ENCODE data around the gene SLC38A10.

SLC38A10 gene

DNA sequence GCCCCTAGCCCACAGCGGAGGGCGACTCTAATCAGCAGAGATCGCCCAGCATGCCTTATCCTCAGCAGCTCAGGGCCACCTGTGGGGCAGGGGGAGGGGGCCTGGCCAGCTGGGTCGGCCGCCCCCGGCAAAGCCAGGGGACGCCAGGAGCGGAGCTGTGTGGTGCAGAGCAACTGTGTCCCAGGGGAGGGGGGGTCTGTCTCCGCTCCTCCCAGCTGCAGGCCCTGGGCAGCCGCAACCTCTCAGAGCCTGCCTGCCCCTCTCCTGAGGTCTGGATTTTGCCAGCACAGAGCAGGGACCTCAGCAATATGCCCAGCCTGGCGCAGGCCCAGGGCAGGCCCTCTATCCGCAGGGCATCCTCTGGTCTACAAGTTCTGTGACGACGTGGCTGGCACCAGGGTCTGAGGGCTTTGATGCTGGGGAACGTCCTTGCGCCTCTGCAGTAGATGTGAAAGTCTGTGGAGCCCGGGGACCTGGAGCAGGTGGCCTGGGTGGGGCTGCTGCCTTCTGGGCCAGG is 36.5 kb upstream of the SLC38A10 start:
- no peak for DNase-seq (ENCODE audit: low read depth in 1 of 2, low spot score in 1 of 2)

DNA sequence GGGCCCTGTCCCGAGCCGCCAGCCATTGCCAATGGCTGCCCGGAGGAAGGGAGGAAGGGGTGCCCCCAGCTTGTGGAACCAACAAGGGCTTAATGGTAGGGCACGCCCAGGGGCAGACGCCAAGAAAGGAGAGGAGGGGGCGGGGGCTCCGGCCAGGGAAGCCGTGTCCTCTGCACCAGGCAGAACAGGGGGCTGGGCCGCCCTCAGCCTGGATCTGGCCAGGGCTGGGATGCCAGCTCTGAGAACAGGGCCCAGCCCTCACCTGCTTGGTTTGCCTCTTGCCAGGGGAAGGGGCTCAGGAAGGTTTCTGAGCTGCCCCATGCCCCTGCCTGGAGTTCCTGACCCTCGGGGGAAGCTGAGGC is 35.8 kb upstream of the SLC38A10 start:
- no peak for DNase-seq (ENCODE audit: low read depth in 1 of 2, low spot score in 1 of 2)

DNA sequence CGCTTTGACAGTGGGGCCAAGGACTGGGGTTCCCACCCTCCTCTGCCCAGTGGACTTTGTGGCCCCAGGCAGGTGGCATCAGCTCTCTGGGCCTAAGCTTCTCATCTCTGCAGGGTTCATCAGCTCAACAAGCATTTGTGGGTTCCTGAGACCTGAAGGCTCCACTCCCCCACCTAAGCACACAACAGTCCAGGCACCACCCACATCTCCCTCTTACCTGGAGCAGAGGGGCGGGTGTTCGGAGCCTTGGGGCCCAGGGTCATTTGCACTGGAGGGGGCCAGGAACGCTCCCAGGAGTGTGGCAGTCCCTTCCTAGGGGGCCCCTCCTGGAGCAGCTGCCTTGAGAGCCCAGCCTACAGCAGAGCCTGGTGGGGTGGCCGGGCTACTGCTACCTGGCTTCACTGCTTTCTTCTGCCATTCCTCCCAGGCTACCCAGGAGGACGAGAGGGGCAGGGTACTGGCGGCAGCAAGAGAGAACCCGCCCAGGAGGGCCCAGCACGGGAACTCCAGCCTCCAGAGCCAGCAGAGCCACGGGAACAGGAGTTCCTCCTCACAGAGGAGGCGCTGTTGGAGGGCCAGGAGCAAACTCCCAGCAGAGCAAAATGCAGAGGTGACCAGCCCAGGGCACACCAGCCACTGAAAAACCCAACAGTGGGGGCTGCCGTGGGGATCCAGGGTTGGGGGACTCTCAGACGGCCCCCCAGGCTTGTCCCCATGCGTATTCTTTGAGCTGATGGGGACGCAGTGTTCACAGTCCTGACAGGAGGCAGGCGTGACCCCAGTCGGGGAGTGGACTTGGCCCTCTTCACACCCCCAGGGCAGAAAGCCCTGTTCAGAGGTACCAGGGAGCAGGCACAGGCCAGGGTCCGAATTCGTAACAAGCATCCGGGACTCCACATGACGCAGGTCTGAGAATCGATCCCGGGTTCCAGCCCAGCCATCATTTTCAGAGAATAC is 35.1 kb upstream of the SLC38A10 start:
- no peak for DNase-seq (ENCODE audit: low read depth in 1 of 2, low spot score in 1 of 2)

DNA sequence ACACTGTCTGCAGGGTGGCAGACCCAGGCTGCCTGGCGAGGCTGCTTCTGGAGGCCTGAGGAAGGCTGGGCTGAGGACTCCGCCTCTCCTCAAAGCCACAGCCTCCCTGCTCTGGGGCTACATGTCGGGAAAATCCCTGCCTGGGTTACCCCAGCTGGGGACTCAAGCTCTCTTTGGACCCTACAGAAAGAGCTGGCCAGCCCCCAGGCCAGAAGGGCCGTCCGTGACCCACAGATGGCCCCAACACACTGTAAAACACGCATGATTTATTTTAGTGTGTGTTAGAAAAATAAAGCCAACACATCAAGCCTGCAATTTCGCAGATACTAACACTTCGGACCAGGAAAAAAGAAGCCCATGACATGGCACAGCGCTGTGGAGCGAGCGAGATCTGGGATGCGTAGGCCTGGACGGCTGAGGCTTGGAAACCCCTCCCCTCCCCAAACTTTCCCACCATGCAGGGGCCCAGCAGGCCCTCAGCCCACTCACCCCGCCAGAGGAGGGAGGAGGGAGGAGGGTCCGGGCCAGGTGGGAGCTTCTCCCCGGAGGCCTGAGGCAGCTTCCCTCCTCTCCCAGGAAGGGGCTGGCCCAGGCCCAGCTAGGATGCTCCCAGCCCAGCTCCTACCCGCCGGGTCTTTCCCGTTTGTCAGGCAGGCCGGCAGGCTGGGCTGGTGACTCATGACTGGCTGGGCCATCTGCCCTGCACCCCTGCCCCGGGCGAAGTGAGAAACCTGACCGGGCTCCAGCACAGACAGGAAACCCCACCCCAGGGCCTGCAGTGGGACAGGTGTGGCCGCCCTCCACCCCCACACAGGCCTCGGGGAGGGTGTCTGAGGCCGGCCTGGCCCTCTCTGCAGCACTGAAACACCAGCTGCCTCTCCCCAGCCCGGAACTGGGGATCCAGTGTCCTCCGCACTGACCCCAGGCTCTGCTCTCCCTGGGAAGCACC is 34.1 kb upstream of the SLC38A10 start:
- DNase-seq (ENCODE audit: low read depth in 1 of 2, low spot score in 1 of 2): no peak

DNA sequence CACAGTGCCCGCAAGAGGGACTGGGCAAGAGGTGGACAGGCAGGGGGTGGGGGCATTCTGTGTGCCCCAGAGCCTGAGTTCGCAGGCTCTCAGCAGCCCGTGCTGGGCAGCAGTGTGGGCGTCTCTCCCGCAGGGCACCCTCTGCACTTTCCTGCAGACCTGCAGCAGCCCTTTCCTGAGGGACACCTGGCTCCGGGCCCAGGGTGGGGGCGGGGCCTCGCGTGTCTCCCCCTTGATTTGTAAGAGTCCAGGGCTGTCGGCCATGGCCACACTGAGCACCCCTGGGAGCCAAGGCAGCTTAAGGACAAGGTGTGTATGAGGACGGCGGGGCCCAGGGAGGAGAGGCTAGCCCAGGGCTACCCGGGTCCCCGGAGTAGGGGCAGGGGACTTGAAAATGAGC is 33.4 kb upstream of the SLC38A10 start:
- DNase-seq (ENCODE audit: low read depth in 1 of 2, low spot score in 1 of 2): no peak

DNA sequence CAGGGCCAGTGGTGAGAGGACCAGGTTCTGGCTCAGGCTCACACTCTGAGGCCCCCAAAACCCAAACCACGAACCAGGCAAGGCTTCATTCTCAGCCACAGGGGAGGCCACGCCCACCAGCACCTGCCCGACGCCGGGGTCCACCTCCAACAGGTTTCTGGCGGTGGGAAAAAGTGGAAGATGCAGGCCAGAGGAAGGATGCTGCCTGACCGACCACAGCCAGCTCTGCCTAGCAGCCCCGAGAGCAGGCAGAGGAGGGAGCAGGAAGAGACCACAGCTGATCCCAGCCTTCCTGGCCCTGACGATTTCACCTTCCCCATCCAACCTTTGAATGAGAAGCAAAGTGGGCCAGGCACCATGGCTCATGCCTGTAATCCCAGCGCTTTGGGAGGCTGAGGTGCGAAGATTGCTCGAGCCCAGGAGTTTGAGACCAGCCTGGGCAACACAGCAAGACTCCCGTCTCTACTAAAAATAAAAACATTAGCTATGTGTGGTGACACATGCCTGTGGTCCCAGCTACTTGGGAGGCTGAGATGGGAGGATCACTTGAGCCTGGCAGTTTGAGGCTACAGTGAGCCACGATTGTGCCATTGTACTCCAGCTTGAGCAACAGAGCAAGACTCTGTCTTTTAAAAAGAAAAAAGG is 30.7 kb upstream of the SLC38A10 start:
- no peak for DNase-seq (ENCODE audit: low read depth in 1 of 2, low spot score in 1 of 2)

DNA sequence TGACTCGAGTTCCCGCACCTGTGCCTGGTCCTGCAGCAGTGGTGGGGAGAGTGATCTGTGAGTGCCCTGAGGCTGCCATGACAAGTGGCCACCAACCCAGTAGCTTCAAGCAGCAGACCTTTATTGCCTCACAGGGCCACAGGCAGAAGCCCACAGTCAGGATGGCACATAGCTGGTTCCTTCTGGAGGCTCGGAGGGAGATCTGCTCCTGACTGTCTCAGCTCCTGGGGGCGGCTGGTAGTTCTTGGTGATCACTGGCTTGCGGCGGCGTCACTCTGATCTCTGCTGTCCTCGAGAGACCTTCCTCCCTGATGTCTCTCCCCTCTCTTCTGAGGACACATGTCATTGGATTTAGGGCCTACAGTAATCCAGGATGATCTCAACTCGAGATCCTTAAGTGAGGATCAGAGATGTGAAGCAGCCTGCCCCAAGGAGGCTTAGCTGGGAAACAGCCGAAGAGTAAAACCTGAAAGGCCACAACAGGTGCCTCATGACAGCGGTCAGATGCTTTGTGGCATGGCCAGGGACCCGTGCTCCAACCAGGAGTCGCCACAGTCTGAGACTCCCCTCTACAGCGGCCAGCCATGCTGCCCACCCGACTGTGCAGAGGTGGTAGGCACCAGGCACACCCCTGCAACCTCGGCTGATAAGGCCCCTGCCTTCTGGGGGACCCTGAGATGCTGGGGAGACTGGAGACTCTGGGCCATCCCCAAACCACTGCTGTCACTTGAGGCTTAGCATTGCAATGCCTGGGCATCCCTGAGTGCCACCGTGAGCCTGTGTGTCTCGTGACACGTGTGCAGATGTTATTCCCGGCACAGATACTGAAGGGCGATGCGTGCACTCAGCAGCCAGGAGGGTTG is 30.0 kb upstream of the SLC38A10 start:
- DNase-seq (ENCODE audit: low read depth in 1 of 2, low spot score in 1 of 2): no peak

DNA sequence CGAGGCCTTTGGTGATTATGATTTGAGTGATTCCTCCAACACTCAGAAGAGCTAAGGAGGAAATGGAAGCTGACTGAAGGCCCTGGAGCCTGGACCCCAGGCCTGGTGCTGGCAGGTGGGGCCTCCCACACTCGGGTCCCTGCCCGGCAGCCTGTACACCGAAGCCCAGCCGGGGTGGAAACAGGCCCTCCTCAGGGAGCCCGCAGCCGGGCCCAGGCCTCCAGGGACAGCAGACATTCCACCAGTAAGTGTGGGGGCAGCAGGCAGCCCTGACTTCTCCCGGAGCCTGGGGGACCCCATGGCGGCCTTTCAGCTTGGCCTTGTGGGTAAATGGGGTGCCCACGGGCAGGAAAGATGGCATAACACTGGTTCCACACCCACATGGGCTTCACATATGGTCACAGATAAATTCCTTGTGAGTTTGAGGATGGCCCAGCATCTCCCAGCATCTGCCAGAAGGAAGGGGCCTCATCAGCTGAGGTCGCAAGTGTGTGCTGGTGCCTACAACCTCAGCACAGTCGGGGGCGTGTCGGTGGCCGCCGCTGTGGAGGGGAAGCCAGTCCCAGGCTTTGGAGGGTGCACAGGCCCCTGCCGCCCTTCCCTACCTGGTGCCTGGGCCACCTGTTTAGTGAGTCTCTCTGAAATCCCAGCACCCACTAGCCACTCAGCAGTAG is 29.2 kb upstream of the SLC38A10 start:
- no peak for DNase-seq (ENCODE audit: low read depth in 1 of 2, low spot score in 1 of 2)

DNA sequence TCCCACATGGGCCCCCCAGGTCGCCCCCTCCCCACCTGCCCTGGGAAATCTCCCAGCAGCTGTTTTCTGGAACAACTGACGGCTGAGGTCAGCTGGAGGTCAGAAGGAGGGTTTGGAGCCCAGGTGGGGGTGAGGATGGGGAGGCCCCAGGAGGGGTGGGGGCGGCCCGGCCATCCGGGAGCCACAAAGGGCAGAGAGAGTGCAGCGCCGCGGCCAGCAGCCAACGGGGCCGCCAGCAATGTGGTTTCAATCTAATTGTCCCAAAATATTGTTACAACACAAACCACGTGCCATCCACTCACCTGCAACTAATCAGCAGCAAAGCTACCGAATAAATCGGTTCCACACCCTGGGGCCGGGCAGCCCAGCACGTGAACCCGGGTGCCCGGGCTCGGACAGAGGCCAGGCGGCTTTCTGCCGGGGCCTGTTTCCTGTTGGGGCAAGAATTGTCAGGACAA is 28.3 kb upstream of the SLC38A10 start:
- DNase-seq (ENCODE audit: low read depth in 1 of 2, low spot score in 1 of 2): no peak

DNA sequence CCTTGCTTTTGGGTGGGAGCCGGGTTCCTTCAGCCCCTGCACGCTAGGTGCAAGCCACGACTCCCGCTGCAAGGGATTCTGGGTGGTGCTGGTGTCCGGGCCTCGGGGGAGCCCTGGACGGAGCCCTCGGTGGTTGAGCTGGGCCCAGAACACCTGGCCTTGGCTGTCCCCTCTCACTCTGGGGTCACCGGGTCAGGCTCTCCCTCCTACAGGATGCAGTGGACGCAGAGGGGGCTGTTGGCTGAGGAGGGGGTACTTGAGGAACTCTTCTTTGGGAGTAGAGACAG is 27.9 kb upstream of the SLC38A10 start:
- DNase-seq (ENCODE audit: low read depth in 1 of 2, low spot score in 1 of 2): no peak

DNA sequence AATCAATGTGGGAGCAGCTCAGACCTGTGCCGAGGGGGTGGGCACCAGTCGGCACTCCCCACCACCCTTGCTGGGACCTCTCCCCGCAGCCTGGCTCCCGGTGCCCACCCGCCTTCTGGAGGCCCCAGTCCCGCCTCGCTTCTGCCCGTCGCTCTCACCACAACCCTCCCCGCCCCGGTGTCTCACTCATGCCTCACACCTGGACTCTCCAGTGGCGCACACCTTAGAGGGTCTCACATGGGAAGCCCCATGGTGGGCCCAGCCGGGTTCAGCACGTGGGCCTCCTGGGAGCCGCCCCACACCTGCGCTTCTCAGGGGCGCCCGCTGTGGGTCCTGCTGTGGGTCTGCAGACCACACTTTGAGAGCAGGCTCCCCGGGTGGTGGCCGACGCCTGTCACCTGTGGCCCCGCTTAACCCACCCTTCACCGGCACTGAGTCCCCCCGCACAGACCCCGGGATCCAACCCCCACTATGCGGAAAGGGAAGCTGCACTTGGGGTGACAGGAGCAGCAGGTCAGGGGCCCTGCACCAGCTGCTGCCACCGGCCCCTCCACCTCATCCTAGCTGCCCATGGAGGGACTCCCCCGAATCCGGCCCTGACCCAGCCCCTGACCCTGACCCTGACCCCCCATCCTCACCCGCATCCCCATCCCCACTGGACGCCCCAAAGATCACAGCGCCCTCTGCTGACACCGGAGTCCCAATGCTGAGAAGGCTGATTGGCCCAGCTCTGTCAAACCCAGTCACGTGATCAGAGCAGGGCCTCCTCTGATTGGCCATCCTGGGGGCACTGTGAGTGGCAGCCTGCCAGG is 27.4 kb upstream of the SLC38A10 start:
- no peak for DNase-seq (ENCODE audit: low read depth in 1 of 2, low spot score in 1 of 2)

DNA sequence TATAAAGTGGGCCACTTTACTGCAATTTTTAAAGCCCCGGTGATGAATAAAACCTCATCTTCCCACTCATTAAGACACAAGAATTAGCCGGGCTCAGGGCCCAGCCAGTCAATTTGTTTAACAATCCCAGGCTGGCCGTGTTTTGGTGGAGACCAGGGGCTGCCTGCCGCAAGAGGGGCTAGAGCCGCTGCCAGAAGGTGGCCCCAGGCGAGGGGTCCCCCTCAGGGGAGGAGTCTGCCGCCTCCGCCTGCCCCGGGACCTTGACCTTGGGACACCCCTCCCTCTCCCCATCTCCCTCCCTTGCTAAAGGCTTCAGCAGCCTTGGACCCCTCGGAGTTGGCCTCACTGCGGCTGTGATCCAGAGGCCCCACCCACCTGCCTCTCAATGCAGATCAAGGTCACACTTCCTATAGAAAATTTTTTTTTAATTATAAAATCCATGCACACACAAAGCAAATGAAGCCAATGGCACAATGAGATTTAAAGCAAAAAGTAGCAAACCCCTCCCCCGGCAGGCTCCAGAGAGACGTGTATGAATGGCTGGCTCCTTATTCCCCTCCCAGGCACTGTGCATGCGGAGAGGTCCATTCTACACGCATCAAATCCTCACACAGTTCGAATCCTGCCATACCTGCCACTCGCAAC is 23.0 kb upstream of the SLC38A10 start:
- DNase-seq (ENCODE audit: low read depth in 1 of 2, low spot score in 1 of 2): no peak

DNA sequence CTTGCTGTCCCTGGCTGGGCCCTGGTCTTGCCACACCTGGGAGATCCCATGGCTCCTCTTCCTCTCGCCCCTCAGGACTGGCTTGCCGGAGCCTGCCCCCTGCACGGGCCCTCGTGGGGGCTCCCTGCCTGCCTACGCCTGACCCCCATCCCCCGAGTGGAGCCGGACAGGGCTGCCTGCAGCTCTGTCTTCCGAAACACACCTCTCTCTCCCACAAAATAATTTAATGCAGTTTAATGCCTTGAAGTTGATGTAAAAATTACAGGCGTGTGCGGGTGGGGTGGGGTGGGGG is 22.4 kb upstream of the SLC38A10 start:
- DNase-seq (ENCODE audit: low read depth in 1 of 2, low spot score in 1 of 2): no peak

DNA sequence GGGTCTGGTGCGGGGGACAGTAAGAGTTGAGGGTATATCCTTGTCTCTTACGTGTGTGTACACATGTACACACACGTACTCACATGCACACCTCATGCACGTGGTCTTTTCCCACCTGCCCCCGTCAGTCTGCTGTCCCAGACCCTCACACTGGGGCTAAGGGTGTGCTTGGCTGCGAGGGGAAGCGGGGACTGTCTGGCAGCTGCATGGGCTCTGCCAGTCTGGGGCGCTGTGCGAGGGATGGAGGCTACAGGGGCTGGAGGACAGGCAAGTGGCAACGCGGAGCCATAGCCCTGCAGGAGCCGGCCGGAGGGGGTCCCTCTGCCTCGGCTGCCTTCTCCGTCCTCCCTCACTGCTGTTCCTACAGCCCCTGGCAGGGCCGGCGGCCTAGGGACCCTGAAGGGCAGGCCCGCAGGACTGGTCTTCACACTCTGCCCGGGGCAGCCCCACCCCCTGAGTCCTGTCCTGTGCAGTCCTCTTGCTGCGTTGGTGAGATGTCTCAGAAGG is 20.8 kb upstream of the SLC38A10 start:
- no peak for DNase-seq (ENCODE audit: low read depth in 1 of 2, low spot score in 1 of 2)

DNA sequence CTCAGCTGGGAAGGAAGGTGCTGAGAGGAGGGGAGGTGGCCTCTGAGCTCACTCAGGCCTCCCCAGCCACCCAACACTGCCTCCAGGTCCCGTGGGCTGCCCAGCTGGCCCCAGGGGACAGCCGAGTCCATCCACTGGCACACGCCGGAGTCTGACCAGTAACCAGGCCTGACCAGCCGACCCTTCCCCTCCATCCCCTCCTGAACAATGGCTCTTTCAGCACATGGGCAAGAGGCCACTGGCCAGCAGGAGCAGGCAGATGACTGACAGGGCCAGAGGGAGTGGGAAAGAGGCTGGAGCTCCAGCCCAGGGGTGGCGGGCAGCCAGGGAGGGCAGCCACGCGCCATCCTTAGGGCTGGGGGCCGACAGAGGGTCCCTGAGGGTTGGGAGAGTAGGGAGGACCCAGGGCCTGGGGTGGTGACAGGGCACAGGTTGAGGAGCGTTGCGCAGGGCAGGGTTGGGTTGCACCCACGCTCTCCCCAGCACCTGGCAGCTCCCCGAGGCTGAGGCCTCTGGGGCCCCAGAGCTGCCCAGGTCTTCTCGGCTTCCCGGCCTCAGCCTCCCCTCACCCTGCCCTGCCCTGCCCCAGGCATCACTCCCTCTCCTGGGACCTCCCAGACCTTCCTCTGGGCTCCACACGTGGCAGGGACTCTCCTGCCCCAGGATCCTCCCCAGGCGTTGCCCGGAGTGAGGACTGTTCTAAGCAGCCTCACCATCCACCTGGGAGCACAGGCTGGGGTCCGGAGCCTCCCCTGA is 20.2 kb upstream of the SLC38A10 start:
- no peak for DNase-seq (ENCODE audit: low read depth in 1 of 2, low spot score in 1 of 2)

DNA sequence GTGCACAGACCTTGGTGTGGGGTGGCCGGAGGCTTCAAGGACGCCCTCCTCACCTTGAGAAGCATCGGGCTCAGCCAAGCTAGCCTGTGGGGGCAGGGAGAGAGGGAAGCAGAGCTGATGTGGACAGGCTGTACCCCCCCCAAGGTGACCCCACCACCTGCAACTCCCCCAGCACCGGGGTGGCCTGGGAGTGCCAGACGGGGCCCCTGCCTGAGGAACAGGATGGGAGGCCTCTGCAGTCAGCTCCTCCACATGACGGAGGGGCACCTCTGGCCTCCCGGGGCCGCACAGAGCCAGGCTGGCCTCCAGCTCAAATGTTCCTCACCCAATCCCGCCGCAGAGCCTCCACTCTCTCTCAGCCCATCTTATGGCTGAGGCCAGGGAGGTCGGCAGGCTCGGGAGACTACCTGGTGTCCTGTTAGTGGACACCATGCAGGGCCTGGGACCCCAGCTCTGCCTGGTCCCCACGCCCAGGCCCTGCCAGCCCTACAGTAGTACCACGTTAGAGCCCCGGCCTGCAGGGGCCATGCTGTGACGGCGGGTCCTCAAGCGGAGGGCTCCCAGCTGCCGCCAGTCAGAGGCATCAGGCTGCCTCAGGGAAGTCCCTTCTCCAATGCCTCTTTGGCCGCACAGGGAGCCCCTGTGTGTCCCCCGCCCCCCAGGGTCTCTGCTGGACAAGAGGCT is 19.4 kb upstream of the SLC38A10 start:
- DNase-seq (ENCODE audit: low read depth in 1 of 2, low spot score in 1 of 2): no peak

DNA sequence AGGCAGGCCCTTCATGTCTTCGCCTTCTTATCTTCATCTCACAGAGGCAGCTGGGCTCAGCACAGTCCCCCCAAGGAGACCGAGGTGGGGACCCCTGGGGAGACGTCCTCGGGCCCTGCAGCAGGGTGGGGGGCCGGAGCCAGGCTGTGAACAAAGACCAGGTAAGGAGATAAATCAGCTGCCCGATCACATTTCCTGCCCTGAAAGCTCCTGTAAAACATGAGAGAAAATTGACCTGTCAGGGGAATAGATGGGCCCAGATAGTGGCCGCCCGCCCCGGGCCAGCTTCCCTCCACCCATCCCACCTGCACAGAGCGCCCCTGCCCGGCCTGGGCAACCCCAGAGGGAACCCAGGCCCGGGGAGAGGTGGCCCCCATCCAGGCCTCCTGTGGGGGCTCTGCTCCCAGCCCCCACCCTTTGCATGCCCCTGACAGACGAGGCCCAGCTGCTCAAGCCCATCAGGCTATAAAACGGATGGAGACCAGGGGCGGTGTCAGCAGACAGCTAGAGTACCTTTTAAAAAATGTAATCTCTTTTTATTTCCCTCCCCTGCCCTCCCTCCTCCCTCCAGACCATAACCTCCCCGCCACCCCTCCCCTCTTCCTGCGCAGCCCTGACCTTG is 18.8 kb upstream of the SLC38A10 start:
- DNase-seq (ENCODE audit: low read depth in 1 of 2, low spot score in 1 of 2): no peak

Data from stimulated activated CD4-positive, alpha-beta T cell treated with anti-CD3 and anti-CD28 coated beads, Interleukin-15, amount 100 ng/mL, for 1 hour (primary cell).